ENCODE results near the gene TNC.

DNA sequence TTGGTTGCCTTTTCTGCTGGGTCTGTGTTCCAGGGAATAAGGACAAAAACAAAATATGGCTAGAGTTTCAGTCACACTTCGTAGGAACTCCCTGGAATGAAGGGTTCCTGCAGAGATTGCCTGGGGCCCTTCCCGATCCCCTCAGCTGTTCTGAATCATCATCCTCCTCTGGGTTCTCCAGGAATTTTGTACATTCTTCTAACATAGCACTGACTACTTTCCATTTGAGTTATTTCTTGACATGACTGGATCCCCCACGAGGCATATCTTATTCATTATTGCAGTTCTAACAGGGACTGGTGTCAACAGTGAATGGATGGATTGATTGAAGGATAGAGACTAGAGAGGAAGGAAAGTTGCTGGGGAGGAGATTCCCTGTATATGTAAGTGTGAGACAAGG lies 49.2 kb upstream of the TNC start:
- TF ChIP-seq, protein P1, sequence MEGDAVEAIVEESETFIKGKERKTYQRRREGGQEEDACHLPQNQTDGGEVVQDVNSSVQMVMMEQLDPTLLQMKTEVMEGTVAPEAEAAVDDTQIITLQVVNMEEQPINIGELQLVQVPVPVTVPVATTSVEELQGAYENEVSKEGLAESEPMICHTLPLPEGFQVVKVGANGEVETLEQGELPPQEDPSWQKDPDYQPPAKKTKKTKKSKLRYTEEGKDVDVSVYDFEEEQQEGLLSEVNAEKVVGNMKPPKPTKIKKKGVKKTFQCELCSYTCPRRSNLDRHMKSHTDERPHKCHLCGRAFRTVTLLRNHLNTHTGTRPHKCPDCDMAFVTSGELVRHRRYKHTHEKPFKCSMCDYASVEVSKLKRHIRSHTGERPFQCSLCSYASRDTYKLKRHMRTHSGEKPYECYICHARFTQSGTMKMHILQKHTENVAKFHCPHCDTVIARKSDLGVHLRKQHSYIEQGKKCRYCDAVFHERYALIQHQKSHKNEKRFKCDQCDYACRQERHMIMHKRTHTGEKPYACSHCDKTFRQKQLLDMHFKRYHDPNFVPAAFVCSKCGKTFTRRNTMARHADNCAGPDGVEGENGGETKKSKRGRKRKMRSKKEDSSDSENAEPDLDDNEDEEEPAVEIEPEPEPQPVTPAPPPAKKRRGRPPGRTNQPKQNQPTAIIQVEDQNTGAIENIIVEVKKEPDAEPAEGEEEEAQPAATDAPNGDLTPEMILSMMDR (IDR thresholded peaks at IDR 0.05): no peak
- no peak for TF ChIP-seq POLR2A (IDR thresholded peaks at IDR 0.05)
